Prostate gland (tissue), 2 donors: ENCODE results near the gene POC1B. TPM values are rescaled to one million over a fixed set of nuclear protein-coding genes. Genes with fewer than 3 reads are reported as not detected.
A peak's percentile ranks its signal among the peaks of the same experiment; 100 is the strongest.
"Not testable (repeated sequence)": the region's sequence is repeated elsewhere in the genome, so short reads cannot be mapped to it uniquely, and the experiment has no call there.

ENCODE experiments used
- DNase-seq: peaks from one replicate; pipeline ENCODE4 v3.0.0-alpha.2; 2019; ENCODE audit warnings: low spot score
- H3K27ac ChIP-seq, 2 donors: fragments of 200-600 bp; sonication (generic); 2 replicates each; pipeline ENCODE4 v1.5.1; 2017 to 2019
- H3K27me3 ChIP-seq: fragments of 200-600 bp; sonication (generic); replicated peaks from 2 replicates; pipeline ENCODE4 v1.5.1; 2019; ENCODE audit not compliant: insufficient read depth
- H3K36me3 ChIP-seq, 2 donors: fragments of 200-600 bp; sonication (generic); 1 replicate in 1 of 2; 2 replicates in 1 of 2; pipeline versions ENCODE4 v1.5.1 to v1.8.1; 2017 to 2019
- H3K4me1 ChIP-seq: fragments of 200-600 bp; sonication (generic); replicated peaks from 2 replicates; pipeline ENCODE4 v1.5.1; 2019
- H3K4me3 ChIP-seq, 2 donors: fragments of 200-600 bp; sonication (generic); 2 replicates each; pipeline ENCODE4 v1.5.1; 2017 to 2019
- H3K9me3 ChIP-seq: fragments of 200-600 bp; sonication (generic); 2 replicates; pipeline ENCODE4 v1.5.1; 2017
- POLR2A ChIP-seq: fragments of 450-650 bp; IDR thresholded peaks from one replicate; pipeline ENCODE4 v1.6.1; 2016; ENCODE audit warnings: antibody characterized with exemption, mild to moderate bottlenecking
- POLR2AphosphoS5 ChIP-seq: sonication (generic); formaldehyde crosslinking; IDR thresholded peaks from one replicate; pipeline ENCODE4 v1.6.1; 2017; ENCODE audit warnings: antibody characterized with exemption
- WGBS: methylation state at CpG from one replicate; pipeline ENCODE4 v1.1.5; 2018; 5-methylcytosine and 5-hydroxymethylcytosine counted together
- intact Hi-C: fragments of 100-400 bp; cut with DNase I; formaldehyde crosslinking; loops from one replicate; pipeline ENCODE4 v1.14.2; 2022
- total RNA-seq, 2 donors: library from RNA; depleted of rRNA; stranded (reverse); fragments of >200 nt; gene quantifications; one replicate each; pipeline ENCODE4 v1.1.0, GENCODE V29; 2016
- TF ChIP-seq, protein P1 (sequence below), 4 experiments: fragments of 200-600 bp in 2 of 4; fragments of 450-650 bp in 2 of 4; sonication (generic) in 2 of 4; IDR thresholded peaks; 1 replicate in 3 of 4; 2 replicates in 1 of 4; pipeline ENCODE4 v1.5.1; 2016 to 2019; ENCODE audit warnings: antibody characterized with exemption in 4 of 4, mild to moderate bottlenecking in 2 of 4, moderate library complexity in 2 of 4

The POC1B gene
- total RNA-seq, 2 donors from 2014 or later, result 11.1 to 15.8 TPM

DNA sequence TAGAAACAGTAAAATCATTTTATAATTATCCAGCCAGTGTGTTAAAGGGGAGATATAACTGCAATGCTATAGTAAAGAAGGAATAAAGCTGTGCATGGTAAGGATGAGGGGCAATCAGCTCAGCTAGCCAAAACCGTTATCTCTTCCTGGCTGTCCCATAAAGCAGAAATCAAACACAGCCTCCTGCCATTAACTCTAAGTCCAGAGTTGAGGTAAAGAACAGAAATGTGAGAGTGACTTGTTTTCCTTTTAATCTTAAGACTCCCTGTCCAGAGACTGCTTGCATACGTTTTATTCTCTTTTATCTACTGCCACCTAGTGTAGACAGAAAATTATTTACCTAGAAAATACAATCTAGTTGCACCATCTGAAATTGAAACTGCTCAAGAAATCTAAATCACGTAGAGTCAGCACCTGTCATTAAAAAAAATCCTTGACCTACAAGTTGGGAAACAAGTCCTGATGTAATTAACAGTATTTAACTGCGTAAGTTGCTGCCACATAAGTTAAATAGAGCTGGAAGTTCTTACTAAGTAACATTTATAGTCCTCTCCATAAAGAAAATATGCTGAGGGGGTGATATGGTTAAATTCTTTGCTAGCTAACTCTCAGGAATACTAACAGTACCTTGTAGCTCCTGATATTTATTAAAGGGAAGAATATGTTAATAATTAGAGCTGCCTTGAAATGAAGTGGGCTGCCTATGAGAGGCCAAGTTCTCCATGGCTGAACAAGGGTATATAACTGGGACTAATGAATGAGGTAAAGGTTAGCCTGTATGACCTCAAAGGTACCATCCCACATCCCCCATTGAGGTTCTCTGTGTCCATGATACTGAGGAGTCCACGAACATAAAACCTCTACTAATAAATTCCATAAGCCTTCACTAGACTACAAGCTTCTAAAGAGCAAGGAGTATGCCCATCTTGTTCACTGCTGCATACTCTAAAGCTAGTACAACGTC, 63.9 kb downstream of the POC1B start:
- no peaks in the 10 kb centered on the region for H3K4me1 ChIP-seq
- H3K9me3 ChIP-seq, result no peaks in the 10 kb centered on the region
- intact Hi-C loops, result loop anchor here (2.0 to 5.0 kb wide), 3 partner anchors 65 to 445 kb away; partner anchors contain the start of gene POC1B
- WGBS, result 26% methylated on average over 6 of the region's 6 CpGs
- no peaks in the 10 kb centered on the region for H3K27me3 ChIP-seq
- H3K36me3 ChIP-seq, result no peaks in the 10 kb centered on the region
- no peak overlapping the region for H3K4me3 ChIP-seq
- DNase-seq, result no peak
- TF ChIP-seq, protein P1, sequence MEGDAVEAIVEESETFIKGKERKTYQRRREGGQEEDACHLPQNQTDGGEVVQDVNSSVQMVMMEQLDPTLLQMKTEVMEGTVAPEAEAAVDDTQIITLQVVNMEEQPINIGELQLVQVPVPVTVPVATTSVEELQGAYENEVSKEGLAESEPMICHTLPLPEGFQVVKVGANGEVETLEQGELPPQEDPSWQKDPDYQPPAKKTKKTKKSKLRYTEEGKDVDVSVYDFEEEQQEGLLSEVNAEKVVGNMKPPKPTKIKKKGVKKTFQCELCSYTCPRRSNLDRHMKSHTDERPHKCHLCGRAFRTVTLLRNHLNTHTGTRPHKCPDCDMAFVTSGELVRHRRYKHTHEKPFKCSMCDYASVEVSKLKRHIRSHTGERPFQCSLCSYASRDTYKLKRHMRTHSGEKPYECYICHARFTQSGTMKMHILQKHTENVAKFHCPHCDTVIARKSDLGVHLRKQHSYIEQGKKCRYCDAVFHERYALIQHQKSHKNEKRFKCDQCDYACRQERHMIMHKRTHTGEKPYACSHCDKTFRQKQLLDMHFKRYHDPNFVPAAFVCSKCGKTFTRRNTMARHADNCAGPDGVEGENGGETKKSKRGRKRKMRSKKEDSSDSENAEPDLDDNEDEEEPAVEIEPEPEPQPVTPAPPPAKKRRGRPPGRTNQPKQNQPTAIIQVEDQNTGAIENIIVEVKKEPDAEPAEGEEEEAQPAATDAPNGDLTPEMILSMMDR (IDR thresholded peaks at IDR 0.05), result peak in 3 of 4 experiments; percentile 75 to 86 (median 81)
- no peak for TF ChIP-seq POLR2A
- no peak for TF ChIP-seq POLR2AphosphoS5
- H3K27ac ChIP-seq, result no peak overlapping the region

- H3K36me3 ChIP-seq, result no peaks in the 10 kb centered on the region
- H3K4me1 ChIP-seq, result no peaks in the 10 kb centered on the region
- DNase-seq, result no peak
- no peaks in the 10 kb centered on the region for H3K27me3 ChIP-seq
- no peak for TF ChIP-seq POLR2AphosphoS5
- no peak for TF ChIP-seq POLR2A
- TF ChIP-seq, protein P1 (IDR thresholded peaks at IDR 0.05), result no peak
- intact Hi-C loops, result loop anchor here (5.0 kb wide), 2 partner anchors 66 to 444 kb away; partner anchors contain the start of gene POC1B
- H3K9me3 ChIP-seq, result no peaks in the 10 kb centered on the region
- 76% methylated on average over 4 of the region's 4 CpGs for WGBS
- H3K27ac ChIP-seq, result no peak overlapping the region
- H3K4me3 ChIP-seq, result no peak overlapping the region
Measured at GRCh38 chr12:89461190-89461589, 64.7 kb downstream of the POC1B start.

DNA sequence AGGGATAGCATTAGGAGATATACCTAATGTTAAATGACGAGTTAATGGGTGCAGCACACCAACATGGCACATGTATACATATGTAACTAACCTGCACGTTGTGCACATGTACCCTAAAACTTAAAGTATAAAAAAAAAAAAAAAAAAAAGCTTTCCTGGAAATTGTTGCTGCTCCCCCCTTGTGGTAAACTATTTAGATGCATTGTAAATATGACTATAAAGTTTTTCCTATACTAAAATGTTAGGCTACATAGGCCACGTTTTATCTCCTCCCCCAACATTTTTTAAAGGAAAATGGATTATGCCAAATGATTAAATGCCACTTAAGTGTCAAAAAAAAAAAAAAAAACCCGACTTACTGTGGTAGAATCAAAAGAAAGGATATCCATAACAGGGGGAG, 66.6 kb downstream of the POC1B start:
- H3K27me3 ChIP-seq, H3K36me3 ChIP-seq, H3K4me1 ChIP-seq, intact Hi-C loops, H3K4me3 ChIP-seq, H3K9me3 ChIP-seq, H3K27ac ChIP-seq, DNase-seq: not testable (repeated sequence)
- 58% methylated on average over 4 of the region's 4 CpGs for WGBS

GRCh38 chr12:89456565-89456964, 69.3 kb downstream of the POC1B start:
- DNase-seq, result no peak
- 79% methylated on average over 1 of the region's 1 CpG for WGBS
- Histone ChIP-seq H3K9me3 (no peaks in the 10 kb centered on the region), H3K27me3 (no peaks in the 10 kb centered on the region), H3K27ac (no peak overlapping the region), H3K4me1 (no peaks in the 10 kb centered on the region), H3K36me3 (no peaks in the 10 kb centered on the region), H3K4me3 (no peak overlapping the region)
- TF ChIP-seq POLR2A, result no peak
- TF ChIP-seq POLR2AphosphoS5, result no peak
- TF ChIP-seq, protein P1 (IDR thresholded peaks at IDR 0.05), result no peak
- intact Hi-C loops, result no loop called here

DNA sequence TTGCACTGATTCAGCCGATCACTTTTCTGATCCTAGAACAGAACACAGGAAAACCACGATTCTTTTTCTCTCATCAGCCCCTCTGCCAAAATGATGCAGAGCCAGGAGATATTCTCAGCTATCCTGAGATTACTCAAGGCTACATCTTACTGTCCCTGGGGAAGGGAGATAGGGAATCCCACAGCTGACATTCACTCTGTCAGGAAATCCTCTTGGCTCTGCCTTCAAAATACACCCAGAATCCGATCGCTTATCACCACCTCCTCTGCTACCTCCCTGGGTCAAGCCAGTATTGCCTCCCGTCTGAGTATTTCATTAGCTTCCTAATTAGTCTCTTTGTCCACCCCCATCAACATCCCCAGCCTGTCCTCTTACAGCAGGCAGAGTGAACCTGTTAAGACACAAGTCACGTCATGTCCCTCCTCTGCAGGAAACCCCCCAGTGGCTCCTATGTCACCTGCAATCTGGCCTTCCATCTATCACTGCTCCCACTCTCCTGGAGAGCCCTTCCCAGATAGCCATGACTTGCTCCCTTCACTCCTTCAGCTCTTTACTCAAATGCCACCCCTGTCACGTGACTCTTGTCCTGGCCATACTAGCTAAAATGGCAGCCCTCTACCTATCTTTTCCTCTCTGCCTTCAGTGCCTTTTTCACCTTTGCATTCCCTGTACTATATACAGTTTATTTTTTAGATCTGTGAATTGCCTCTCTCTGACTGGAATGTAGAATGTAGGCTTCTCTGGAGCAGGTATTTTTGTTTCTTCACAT, 71.6 kb downstream of the POC1B start:
- TF ChIP-seq, protein P1 (IDR thresholded peaks at IDR 0.05), result no peak
- no peak for TF ChIP-seq POLR2AphosphoS5
- TF ChIP-seq POLR2A, result no peak
- H3K4me3 ChIP-seq, result no peak overlapping the region
- 59% methylated on average over 7 of the region's 7 CpGs for WGBS
- DNase-seq, result no peak
- H3K27me3 ChIP-seq, result no peaks in the 10 kb centered on the region
- no peaks in the 10 kb centered on the region for H3K36me3 ChIP-seq
- intact Hi-C loops, result no loop called here
- no peaks in the 10 kb centered on the region for H3K9me3 ChIP-seq
- H3K27ac ChIP-seq, result no peak overlapping the region
- H3K4me1 ChIP-seq, result no peaks in the 10 kb centered on the region
